ENCODE data around the gene C1orf116. TPM values are rescaled to one million over a fixed set of nuclear protein-coding genes. Genes with fewer than 3 reads are reported as not detected.

The C1orf116 gene
- total and polyA plus RNA-seq, 10 of the 15 experiments (the other 5 are each of a cell fraction or from before 2014, with no cell fraction given), result 0.01 to 0.08 TPM; not detected in 8

GRCh38 chr1:207049974-207050391 is 17.4 kb upstream of the C1orf116 start (continued):
- TF ChIP-seq HDGF (IDR thresholded peaks at IDR 0.05) (no peak), SMARCA5 (IDR thresholded peaks at IDR 0.05) (peak; percentile 30; the same call in 1 of the 2 replicates)

- in situ Hi-C loops (cut with MboI) (no loop called here), intact Hi-C loops (cut with micrococcal nuclease; ENCODE audit: unreplicated experiment) (no loop called here)
- SMC1A ChIA-PET (ENCODE audit: uncharacterized antibody, unreplicated experiment), result interaction anchor here (0.6 to 7.1 kb wide), 7 partner anchors 24 to 356 kb away, joined by 3 to 66 read pairs (median 5); no protein-coding TSS in a partner anchor
- WGBS (ENCODE audit: insufficient coverage, insufficient replicate concordance, low lambda C conversion rate, missing lambda C conversion rate), result 58% methylated on average over 8 of the region's 8 CpGs
- TF ChIP-seq MEF2B (IDR thresholded peaks at IDR 0.05; ENCODE audit: partially characterized antibody, poor library complexity, severe bottlenecking) (peak; percentile 14), ZNF217 (IDR thresholded peaks at IDR 0.05) (no peak)
- no peaks in the 10 kb centered on the region for H4K20me1 ChIP-seq (ENCODE audit: control insufficient read depth, insufficient read depth)
- H3K79me2 ChIP-seq (ENCODE audit: control insufficient read depth, insufficient read depth, low read length), result peaks cover 29% of the 10 kb centered on the region
- no TSS peak for BruUV-seq (replicated peaks)
- RAD21 ChIA-PET (ENCODE audit: unreplicated experiment), result interaction anchor here (0.8 to 2.2 kb wide), 9 partner anchors 19 to 450 kb away, joined by 3 to 7 read pairs (median 3); partner anchors contain the start of gene CD55
- peak overlapping the region; percentile 10 for H3K9ac ChIP-seq (ENCODE audit: control insufficient read depth, insufficient read depth, low read length)
- peaks cover 0 to 8% of the 10 kb centered on the region in 2 experiments; a peak in 2 of 4 replicates for H3K36me3 ChIP-seq (ENCODE audit: control insufficient read depth in 2 of 2, insufficient read depth in 2 of 2, low read length in 1 of 2)
- DNase-seq (ENCODE audit: low read depth, low spot score), result no peak
- no peak for FAIRE-seq
- H3K4me2 ChIP-seq (ENCODE audit: control insufficient read depth, insufficient read depth), result peak overlapping the region; percentile 81; the same call in 1 of the 2 replicates
- H3K27me3 ChIP-seq (replicated peaks in 1 of 2; ENCODE audit: control insufficient read depth in 2 of 2, insufficient read depth in 2 of 2, low read length in 1 of 2), result no peaks in the 10 kb centered on the region
- peak overlapping the region; percentile 94 for H3K4me3 ChIP-seq
- H3K9me3 ChIP-seq (replicated peaks; ENCODE audit: control insufficient read depth, insufficient read depth, low read length), result no peaks in the 10 kb centered on the region; the same call in 2 of the 3 replicates
- H2AFZ ChIP-seq (ENCODE audit: control insufficient read depth, low read depth, low read length), result no peak overlapping the region
- POLR2A ChIA-PET, result no interaction called here
- H3K4me1 ChIP-seq (ENCODE audit: control insufficient read depth, insufficient read depth, low read length), result peaks cover 21% of the 10 kb centered on the region
- ATAC-seq, result no peak
- H3K27ac ChIP-seq (ENCODE audit: control insufficient read depth, insufficient read depth), result peak overlapping the region; percentile 55
- CTCF ChIA-PET, result interaction anchor here (0.8 to 9.2 kb wide), 21 partner anchors 9 to 450 kb away, joined by 3 to 131 read pairs (median 5); partner anchors contain the start of genes C1orf116, C4BPB and CD55
Measured at GRCh38 chr1:207049514-207049913, 17.0 kb upstream of the C1orf116 start.

DNA sequence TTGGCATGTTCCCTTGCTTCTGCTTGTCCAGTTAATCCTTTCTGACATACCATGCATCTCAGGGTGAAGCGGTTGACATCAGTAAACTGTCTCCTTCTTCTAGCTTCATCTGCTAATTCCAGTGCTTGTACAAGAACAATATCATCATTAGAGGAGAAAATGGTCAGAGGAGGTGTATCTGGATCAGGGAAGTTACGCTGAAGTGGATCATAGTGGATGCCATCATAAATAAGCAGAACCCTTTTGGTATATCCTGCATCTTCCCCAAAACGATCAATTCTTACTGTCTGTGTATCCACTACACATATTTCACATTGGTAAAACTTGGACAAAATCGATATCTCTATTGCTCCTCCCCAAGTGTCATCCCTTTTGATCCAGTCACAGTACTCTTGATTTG is 16.5 kb upstream of the C1orf116 start:
- ChIA-PET RAD21 (ENCODE audit: unreplicated experiment) (interaction anchor here (1.0 to 2.2 kb wide), 5 partner anchors 29 to 450 kb away, joined by 3 to 7 read pairs (median 4); partner anchors contain the start of gene CD55), POLR2A (no interaction called here), CTCF (interaction anchor here (0.8 to 9.2 kb wide), 13 partner anchors 9 to 451 kb away, joined by 3 to 131 read pairs (median 8); partner anchors contain the start of gene C4BPB), SMC1A (ENCODE audit: uncharacterized antibody, unreplicated experiment) (interaction anchor here (1.1 to 7.1 kb wide), 6 partner anchors 18 to 449 kb away, joined by 3 to 66 read pairs (median 14); no protein-coding TSS in a partner anchor)
- Histone ChIP-seq H3K4me3 (no peak overlapping the region), H2AFZ (ENCODE audit: control insufficient read depth, low read depth, low read length) (no peak overlapping the region), H3K4me1 (ENCODE audit: control insufficient read depth, insufficient read depth, low read length) (peaks cover 17% of the 10 kb centered on the region), H4K20me1 (ENCODE audit: control insufficient read depth, insufficient read depth) (no peaks in the 10 kb centered on the region), H3K36me3 (ENCODE audit: control insufficient read depth in 2 of 2, insufficient read depth in 2 of 2, low read length in 1 of 2) (peaks cover 0 to 8% of the 10 kb centered on the region in 2 experiments; a peak in 2 of 4 replicates), H3K27ac (ENCODE audit: control insufficient read depth, insufficient read depth) (no peak overlapping the region), H3K4me2 (ENCODE audit: control insufficient read depth, insufficient read depth) (peak overlapping the region; percentile 81; the same call in 1 of the 2 replicates), H3K9ac (ENCODE audit: control insufficient read depth, insufficient read depth, low read length) (peak overlapping the region; percentile 10; the same call in 1 of the 2 replicates), H3K27me3 (replicated peaks in 1 of 2; ENCODE audit: control insufficient read depth in 2 of 2, insufficient read depth in 2 of 2, low read length in 1 of 2) (no peaks in the 10 kb centered on the region), H3K9me3 (replicated peaks; ENCODE audit: control insufficient read depth, insufficient read depth, low read length) (no peaks in the 10 kb centered on the region; the same call in 2 of the 3 replicates), H3K79me2 (ENCODE audit: control insufficient read depth, insufficient read depth, low read length) (peaks cover 29% of the 10 kb centered on the region)
- 69% methylated on average over 4 of the region's 4 CpGs for WGBS (ENCODE audit: insufficient coverage, insufficient replicate concordance, low lambda C conversion rate, missing lambda C conversion rate)
- in situ Hi-C loops (cut with MboI), result no loop called here
- DNase-seq (ENCODE audit: low read depth, low spot score) (no peak), ATAC-seq (no peak), FAIRE-seq (no peak)
- intact Hi-C loops (cut with micrococcal nuclease; ENCODE audit: unreplicated experiment), result no loop called here
- BruUV-seq (replicated peaks), result no TSS peak
- TF ChIP-seq NR2C2 (IDR thresholded peaks at IDR 0.05; ENCODE audit: borderline replicate concordance, control insufficient read depth, insufficient read length, low read depth) (no peak), ETV6 (conservative IDR thresholded peaks at IDR 0.05 in 1 of 2, IDR thresholded peaks at IDR 0.05 in 1 of 2; ENCODE audit: borderline replicate concordance in 1 of 2, low read depth in 1 of 2) (no peak), WRNIP1 (IDR thresholded peaks at IDR 0.05; ENCODE audit: borderline replicate concordance, low read depth, low read length) (no peak), TAF1 (IDR thresholded peaks at IDR 0.05; ENCODE audit: borderline replicate concordance, low read depth, low read length) (no peak), PAX5 (IDR thresholded peaks at IDR 0.05; ENCODE audit: borderline replicate concordance, low read depth, low read length) (no peak), EED (IDR thresholded peaks at IDR 0.05; ENCODE audit: low read depth) (no peak), NFYA (IDR thresholded peaks at IDR 0.05; ENCODE audit: borderline replicate concordance, low read depth, low read length) (no peak)
- TF ChIP-seq, protein P1, sequence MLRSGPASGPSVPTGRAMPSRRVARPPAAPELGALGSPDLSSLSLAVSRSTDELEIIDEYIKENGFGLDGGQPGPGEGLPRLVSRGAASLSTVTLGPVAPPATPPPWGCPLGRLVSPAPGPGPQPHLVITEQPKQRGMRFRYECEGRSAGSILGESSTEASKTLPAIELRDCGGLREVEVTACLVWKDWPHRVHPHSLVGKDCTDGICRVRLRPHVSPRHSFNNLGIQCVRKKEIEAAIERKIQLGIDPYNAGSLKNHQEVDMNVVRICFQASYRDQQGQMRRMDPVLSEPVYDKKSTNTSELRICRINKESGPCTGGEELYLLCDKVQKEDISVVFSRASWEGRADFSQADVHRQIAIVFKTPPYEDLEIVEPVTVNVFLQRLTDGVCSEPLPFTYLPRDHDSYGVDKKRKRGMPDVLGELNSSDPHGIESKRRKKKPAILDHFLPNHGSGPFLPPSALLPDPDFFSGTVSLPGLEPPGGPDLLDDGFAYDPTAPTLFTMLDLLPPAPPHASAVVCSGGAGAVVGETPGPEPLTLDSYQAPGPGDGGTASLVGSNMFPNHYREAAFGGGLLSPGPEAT (IDR thresholded peaks at IDR 0.05; ENCODE audit: low read depth), result no peak
